Smooth muscle cell (in vitro differentiated cells): ENCODE data around the gene DPYSL4. TPM values are rescaled to one million over a fixed set of nuclear protein-coding genes. Genes with fewer than 3 reads are reported as not detected.

Experiments used
- DNase-seq: peaks from one replicate; lab custom pipeline; 2025; ENCODE audit not compliant: unreplicated experiment; lab: John Stamatoyannopoulos, UW
- H2AFZ ChIP-seq: fragments of 200-600 bp; sonication (generic); 2 replicates; pipeline ENCODE4 v1.6.0; 2016; ENCODE audit warnings: antibody characterized with exemption, low read depth, mild to moderate bottlenecking
- H3F3A ChIP-seq: fragments of 200-600 bp; sonication (generic); 2 replicates; pipeline ENCODE4 v1.6.0; 2017; ENCODE audit warnings: antibody characterized with exemption, low read depth
- H3K27ac ChIP-seq: fragments of 200-600 bp; sonication (generic); 2 replicates; pipeline ENCODE4 v1.5.1; 2016; ENCODE audit warnings: low read depth, mild to moderate bottlenecking
- H3K27me3 ChIP-seq: fragments of 200-600 bp; sonication (generic); 2 replicates; pipeline ENCODE4 v1.6.1; 2016; ENCODE audit warnings: low read depth, mild to moderate bottlenecking
- H3K36me3 ChIP-seq: fragments of 200-600 bp; sonication (generic); 2 replicates; pipeline ENCODE4 v1.5.1; 2016; ENCODE audit warnings: low read depth
- H3K4me1 ChIP-seq: fragments of 200-600 bp; sonication (generic); 2 replicates; pipeline ENCODE4 v1.5.1; 2016; ENCODE audit warnings: low read depth
- H3K4me2 ChIP-seq: fragments of 200-600 bp; sonication (generic); 2 replicates; pipeline ENCODE4 v1.6.0; 2016; ENCODE audit warnings: mild to moderate bottlenecking
- H3K4me3 ChIP-seq: fragments of 200-600 bp; sonication (generic); 2 replicates; pipeline ENCODE4 v1.5.1; 2016; ENCODE audit warnings: mild to moderate bottlenecking
- H3K79me2 ChIP-seq: fragments of 200-600 bp; sonication (generic); 2 replicates; pipeline ENCODE4 v1.6.0; 2016; ENCODE audit warnings: low read depth, mild to moderate bottlenecking
- H3K9ac ChIP-seq: fragments of 200-600 bp; sonication (generic); 2 replicates; pipeline ENCODE4 v1.6.0; 2016; ENCODE audit warnings: low read depth
- H3K9me3 ChIP-seq: fragments of 200-600 bp; sonication (generic); replicated peaks from 2 replicates; pipeline ENCODE4 v1.5.1; 2016; ENCODE audit warnings: low read depth
- H4K20me1 ChIP-seq: fragments of 200-600 bp; sonication (generic); 2 replicates; pipeline ENCODE4 v1.6.0; 2016; ENCODE audit warnings: low read depth
- CTCF ChIP-seq: fragments of 200-600 bp; sonication (generic); IDR thresholded peaks from 2 replicates; pipeline ENCODE4 v1.5.1; 2017; ENCODE audit warnings: borderline replicate concordance, mild to moderate bottlenecking, antibody characterized with exemption; ENCODE audit not compliant: insufficient read depth, poor library complexity, severe bottlenecking
- WGBS: methylation state at CpG from one replicate; pipeline ENCODE4 v1.1.7; 2016; ENCODE audit warnings: low lambda C conversion rate; 5-methylcytosine and 5-hydroxymethylcytosine counted together
- polyA plus RNA-seq: library from polyadenylated mRNA; unstranded; fragments of >200 nt; fragmentation: Nextera tagmentation; extraction: Ambion mirVana; gene quantifications from 2 replicates; pipeline ENCODE4 v1.2.1, GENCODE V29; 2016
- total RNA-seq: library from RNA; depleted of rRNA; stranded (reverse); fragments of >200 nt; gene quantifications from 2 replicates; pipeline ENCODE4 v1.2.3, GENCODE V29; 2014

DPYSL4 gene
- total and polyA plus RNA-seq, 2 experiments from 2014 or later, result 6.0 to 7.4 TPM

DNA sequence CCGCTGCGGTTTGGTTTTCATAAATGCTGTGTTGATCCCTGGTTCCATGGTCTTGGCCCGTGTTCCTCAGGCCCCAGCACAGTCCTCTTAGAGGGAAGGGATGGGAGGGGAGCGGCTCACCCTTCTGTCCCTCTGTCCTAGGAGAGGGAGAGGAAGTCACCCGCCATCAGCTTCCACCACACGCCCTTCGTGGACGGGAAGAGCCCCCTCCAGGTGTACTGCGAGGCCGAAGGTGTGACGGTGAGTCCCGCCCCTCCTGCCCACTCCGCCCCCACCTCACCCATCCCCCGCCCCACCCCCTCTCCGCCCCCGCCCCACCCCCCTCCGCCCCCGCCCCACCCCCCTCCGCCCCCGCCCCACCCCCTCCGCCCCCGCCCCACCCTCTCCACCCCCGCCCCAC, 37.5 kb upstream of the DPYSL4 start:
- Histone ChIP-seq H4K20me1 (no peaks in the 10 kb centered on the region), H3K36me3 (no peaks in the 10 kb centered on the region), H3K27ac (no peak overlapping the region), H3K9me3 (no peaks in the 10 kb centered on the region), H3K4me3 (no peak overlapping the region), H3K27me3 (no peaks in the 10 kb centered on the region), H3K79me2 (no peaks in the 10 kb centered on the region), H2AFZ (no peak overlapping the region), H3K4me1 (no peaks in the 10 kb centered on the region), H3F3A (no peaks in the 10 kb centered on the region), H3K9ac (no peak overlapping the region), H3K4me2 (no peak overlapping the region)
- TF ChIP-seq CTCF, result no peak
- 83% methylated on average over 8 of the region's 23 CpGs for WGBS
- no peak for DNase-seq

- no peak overlapping the region for H3K9ac ChIP-seq
- H3K27me3 ChIP-seq, result no peaks in the 10 kb centered on the region
- no peak overlapping the region for H2AFZ ChIP-seq
- no peak overlapping the region for H3K4me2 ChIP-seq
- no peak for DNase-seq
- H3K9me3 ChIP-seq, result no peaks in the 10 kb centered on the region
- H3K4me3 ChIP-seq, result no peak overlapping the region
- no peak overlapping the region for H3K27ac ChIP-seq
- H4K20me1 ChIP-seq, result no peaks in the 10 kb centered on the region
- H3F3A ChIP-seq, result no peaks in the 10 kb centered on the region
- no peaks in the 10 kb centered on the region for H3K36me3 ChIP-seq
- no peak for TF ChIP-seq CTCF
- no peaks in the 10 kb centered on the region for H3K4me1 ChIP-seq
- 96% methylated on average over 7 of the region's 7 CpGs for WGBS
- no peaks in the 10 kb centered on the region for H3K79me2 ChIP-seq
These were observed 36.8 kb upstream of the DPYSL4 start for GRCh38 chr10:132149917-132150316.

DNA sequence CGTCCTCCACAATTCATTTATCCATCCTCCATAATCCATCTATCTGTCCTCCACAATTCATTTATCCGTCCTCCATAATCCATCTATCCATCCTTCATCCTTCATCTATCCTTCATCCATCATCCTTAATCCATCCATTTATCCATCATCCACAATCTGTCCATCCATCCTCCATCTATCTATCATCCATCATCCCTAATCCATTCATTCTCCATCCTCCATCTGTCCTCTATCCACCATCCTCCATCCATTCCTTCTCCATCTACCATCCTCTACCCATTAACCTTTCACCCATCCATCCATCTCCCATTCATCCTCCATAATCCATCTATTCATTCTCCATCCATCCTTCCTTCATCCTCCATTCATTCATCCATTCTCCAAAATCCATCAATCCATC, 36.0 kb upstream of the DPYSL4 start:
- no peak overlapping the region for H3K9ac ChIP-seq
- H3K27me3 ChIP-seq, result no peaks in the 10 kb centered on the region
- no peak for DNase-seq
- H3K4me3 ChIP-seq, result no peak overlapping the region
- no peaks in the 10 kb centered on the region for H3K36me3 ChIP-seq
- no peak for TF ChIP-seq CTCF
- no peak overlapping the region for H3K27ac ChIP-seq
- no peaks in the 10 kb centered on the region for H3K9me3 ChIP-seq
- no peak overlapping the region for H3K4me2 ChIP-seq
- no peaks in the 10 kb centered on the region for H3K4me1 ChIP-seq
- no peaks in the 10 kb centered on the region for H4K20me1 ChIP-seq
- H3F3A ChIP-seq, result no peaks in the 10 kb centered on the region
- no peaks in the 10 kb centered on the region for H3K79me2 ChIP-seq
- no peak overlapping the region for H2AFZ ChIP-seq
- WGBS, result 100% methylated on average over 2 of the region's 2 CpGs

- H3K4me2 ChIP-seq, result no peak overlapping the region
- H3K9me3 ChIP-seq, result no peaks in the 10 kb centered on the region
- no peak overlapping the region for H2AFZ ChIP-seq
- no peak for TF ChIP-seq CTCF
- 92% methylated on average over 3 of the region's 3 CpGs for WGBS
- no peaks in the 10 kb centered on the region for H3K79me2 ChIP-seq
- no peak overlapping the region for H3K9ac ChIP-seq
- H3K4me1 ChIP-seq, result no peaks in the 10 kb centered on the region
- H3K27ac ChIP-seq, result no peak overlapping the region
- H3K4me3 ChIP-seq, result no peak overlapping the region
- H3F3A ChIP-seq, result no peaks in the 10 kb centered on the region
- DNase-seq, result no peak
- no peaks in the 10 kb centered on the region for H3K27me3 ChIP-seq
- no peaks in the 10 kb centered on the region for H4K20me1 ChIP-seq
- H3K36me3 ChIP-seq, result no peaks in the 10 kb centered on the region
These were observed 35.3 kb upstream of the DPYSL4 start for GRCh38 chr10:132151286-132151950.
